Neural cell (in vitro differentiated cells): ENCODE results near the gene LMAN2. TPM values are rescaled to one million over a fixed set of nuclear protein-coding genes. Genes with fewer than 3 reads are reported as not detected.

ENCODE experiments used
- H2AFZ ChIP-seq: fragments of 200-600, 300-800 bp; sonication (generic), shearing (Covaris generic); 2 replicates; pipeline ENCODE4 v1.6.0; 2014; ENCODE audit warnings: low read depth, mild to moderate bottlenecking, antibody characterized with exemption, low read length, moderate library complexity
- H3F3A ChIP-seq: fragments of 200-600 bp; shearing (Covaris generic); 2 replicates; pipeline ENCODE4 v1.6.1; 2016; ENCODE audit warnings: mild to moderate bottlenecking, moderate library complexity, mixed read lengths, antibody characterized with exemption, low read length; ENCODE audit not compliant: insufficient read depth, poor library complexity, severe bottlenecking
- H3K27ac ChIP-seq: fragments of 200-600, 300-800 bp; sonication (generic), shearing (Covaris generic); 2 replicates; pipeline ENCODE4 v1.5.1; 2014; ENCODE audit warnings: mild to moderate bottlenecking, low read length, moderate library complexity
- H3K27me3 ChIP-seq: fragments of 300-800, 200-600 bp; sonication (generic), shearing (Covaris generic); 2 replicates; pipeline ENCODE4 v1.6.0; 2014; ENCODE audit warnings: mild to moderate bottlenecking, low read depth, low read length, moderate library complexity; ENCODE audit not compliant: insufficient read depth
- H3K36me3 ChIP-seq: fragments of 300-800, 200-600 bp; sonication (generic), shearing (Covaris generic); 2 replicates; pipeline ENCODE4 v1.5.1; 2014; ENCODE audit warnings: mild to moderate bottlenecking, antibody characterized with exemption, low read length, moderate library complexity; ENCODE audit not compliant: insufficient read depth
- H3K4me2 ChIP-seq: fragments of 300-800, 200-600 bp; sonication (generic), shearing (Covaris generic); 2 replicates; pipeline ENCODE4 v1.6.0; 2014; ENCODE audit warnings: mild to moderate bottlenecking, low read length
- H3K4me3 ChIP-seq: fragments of 300-800, 200-600 bp; sonication (generic), shearing (Covaris generic); 2 replicates; pipeline ENCODE4 v1.5.1; 2014; ENCODE audit warnings: mild to moderate bottlenecking, low read length, moderate library complexity
- H3K79me2 ChIP-seq: fragments of 200-600 bp; shearing (Covaris generic); replicated peaks from 2 replicates; pipeline ENCODE4 v1.6.0; 2014; ENCODE audit warnings: mild to moderate bottlenecking, low read length, moderate library complexity; ENCODE audit not compliant: insufficient read depth
- H3K9ac ChIP-seq: fragments of 300-800, 200-600 bp; sonication (generic), shearing (Covaris generic); 2 replicates; pipeline ENCODE4 v1.6.1; 2016; ENCODE audit warnings: mild to moderate bottlenecking, low read length, mixed read lengths
- H3K9me2 ChIP-seq: fragments of 200-600 bp; shearing (Covaris generic); 2 replicates; pipeline ENCODE4 v1.6.1; 2016; ENCODE audit warnings: mild to moderate bottlenecking, low read length, mixed read lengths; ENCODE audit not compliant: insufficient read depth
- H3K9me3 ChIP-seq: fragments of 200-600, 300-800 bp; sonication (generic), shearing (Covaris generic); 2 replicates; pipeline ENCODE4 v1.6.1; 2016; ENCODE audit warnings: mild to moderate bottlenecking, mixed run types, low read length, moderate library complexity, mixed read lengths
- H4K20me1 ChIP-seq: fragments of 200-600 bp; shearing (Covaris generic); 2 replicates; pipeline ENCODE4 v1.6.1; 2016; ENCODE audit warnings: mild to moderate bottlenecking, mixed run types; ENCODE audit not compliant: insufficient read depth
- CTCF ChIP-seq: fragments of 450-650 bp; IDR thresholded peaks from 2 replicates; pipeline ENCODE4 v1.5.1; 2014; ENCODE audit warnings: antibody characterized with exemption, mild to moderate bottlenecking, moderate library complexity; ENCODE audit not compliant: poor library complexity, severe bottlenecking
- EP300 ChIP-seq: fragments of 450-650 bp; conservative IDR thresholded peaks from 2 replicates; pipeline ENCODE4 v1.6.1; 2014; ENCODE audit warnings: antibody characterized with exemption, mild to moderate bottlenecking, moderate library complexity; ENCODE audit not compliant: poor library complexity, severe bottlenecking
- EZH2 ChIP-seq: fragments of 200-600, 300-800 bp; shearing (Covaris generic), sonication (generic); IDR thresholded peaks from 2 replicates; pipeline ENCODE4 v1.6.1; 2014; ENCODE audit warnings: antibody characterized with exemption, low read length, borderline replicate concordance, mild to moderate bottlenecking; ENCODE audit not compliant: insufficient read depth, poor library complexity, severe bottlenecking
- MXI1 ChIP-seq: fragments of 450-650 bp; conservative IDR thresholded peaks from 2 replicates; pipeline ENCODE4 v1.6.1; 2014; ENCODE audit warnings: antibody characterized with exemption, mild to moderate bottlenecking; ENCODE audit not compliant: poor library complexity, severe bottlenecking
- POLR2AphosphoS5 ChIP-seq: IDR thresholded peaks from 2 replicates; pipeline ENCODE4 v1.6.1; 2012
- RAD21 ChIP-seq: fragments of 450-650 bp; conservative IDR thresholded peaks from 2 replicates; pipeline ENCODE4 v1.6.1; 2014; ENCODE audit warnings: antibody characterized with exemption, mild to moderate bottlenecking, moderate library complexity
- REST ChIP-seq: IDR thresholded peaks from 2 replicates; pipeline ENCODE4 v1.6.1; 2012; ENCODE audit warnings: borderline replicate concordance
- SMC3 ChIP-seq: fragments of 450-650 bp; conservative IDR thresholded peaks from 2 replicates; pipeline ENCODE4 v1.6.1; 2014; ENCODE audit warnings: antibody characterized with exemption, mild to moderate bottlenecking, moderate library complexity; ENCODE audit not compliant: poor library complexity
- TAF1 ChIP-seq: IDR thresholded peaks from 2 replicates; pipeline ENCODE4 v1.6.1; 2012; ENCODE audit warnings: low read depth
- polyA plus RNA-seq: library from polyadenylated mRNA; depleted of rRNA; stranded (reverse); fragments of >200 nt; gene quantifications from 2 replicates; pipeline ENCODE4 v1.2.3, GENCODE V29; 2014

Gene LMAN2
- polyA plus RNA-seq, 1 donor from 2014 or later, result 155 TPM

GRCh38 chr5:177302354-177303110, 48.9 kb downstream of the LMAN2 start:
- Histone ChIP-seq H3K9me3 (no peaks in the 10 kb centered on the region), H4K20me1 (no peaks in the 10 kb centered on the region), H3F3A (no peaks in the 10 kb centered on the region), H3K27ac (peak overlapping the region; percentile 72), H2AFZ (peak overlapping the region; percentile 95), H3K4me2 (peak overlapping the region; percentile 70), H3K4me3 (peak overlapping the region; percentile 100), H3K9me2 (no peaks in the 10 kb centered on the region), H3K27me3 (no peaks in the 10 kb centered on the region), H3K36me3 (no peaks in the 10 kb centered on the region), H3K9ac (peak overlapping the region; percentile 91), H3K79me2 (peaks cover 16% of the 10 kb centered on the region)
- TF ChIP-seq REST (no peak), EZH2 (no peak), EP300 (no peak), POLR2AphosphoS5 (no peak), RAD21 (no peak), SMC3 (no peak), CTCF (no peak), TAF1 (no peak), MXI1 (no peak)

- Histone ChIP-seq H3K9ac (no peak overlapping the region), H3K9me3 (no peaks in the 10 kb centered on the region), H2AFZ (no peak overlapping the region), H3K36me3 (no peaks in the 10 kb centered on the region), H3K9me2 (no peaks in the 10 kb centered on the region), H3K27ac (no peak overlapping the region), H3K27me3 (no peaks in the 10 kb centered on the region), H3F3A (no peaks in the 10 kb centered on the region), H3K79me2 (peaks cover 16% of the 10 kb centered on the region), H3K4me2 (no peak overlapping the region), H4K20me1 (no peaks in the 10 kb centered on the region), H3K4me3 (peak overlapping the region; percentile 100)
- no peak for TF ChIP-seq SMC3
Observed at GRCh38 chr5:177301503-177302165, 49.8 kb downstream of the LMAN2 start.
